ENCODE data around the gene HS2ST1.
"Not testable (repeated sequence)": the region's sequence is repeated elsewhere in the genome, so short reads cannot be mapped to it uniquely, and the experiment has no call there.

HS2ST1 gene

DNA sequence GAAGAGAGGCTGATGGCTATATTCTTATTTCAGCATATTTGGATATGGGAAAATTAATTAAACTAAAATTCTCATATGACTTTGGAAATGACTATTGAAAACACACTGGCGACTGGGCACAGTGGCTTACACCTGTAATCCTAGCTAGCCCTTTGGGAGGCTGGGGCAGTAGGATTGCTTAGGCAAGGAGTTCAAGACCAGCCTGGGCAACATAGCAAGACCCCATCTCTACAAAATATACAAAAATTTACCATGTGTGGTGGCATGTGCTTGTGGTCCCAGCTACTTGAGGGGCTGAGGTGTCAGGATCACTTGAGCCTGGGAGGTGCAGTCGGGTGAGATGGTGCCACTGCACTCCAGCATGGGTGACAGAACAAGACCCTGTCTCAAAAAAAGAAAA is 26.2 kb downstream of the HS2ST1 start:
- Mint-ChIP-seq H3K4me1 (ENCODE audit: low read depth) (peaks cover 4% of the 10 kb centered on the region), H3K27ac (no peak overlapping the region), H3K27me3 (no peaks in the 10 kb centered on the region), H3K36me3 (no peaks in the 10 kb centered on the region), H3K4me3 (no peak overlapping the region), H3K9me3 (ENCODE audit: low read depth) (no peaks in the 10 kb centered on the region)

DNA sequence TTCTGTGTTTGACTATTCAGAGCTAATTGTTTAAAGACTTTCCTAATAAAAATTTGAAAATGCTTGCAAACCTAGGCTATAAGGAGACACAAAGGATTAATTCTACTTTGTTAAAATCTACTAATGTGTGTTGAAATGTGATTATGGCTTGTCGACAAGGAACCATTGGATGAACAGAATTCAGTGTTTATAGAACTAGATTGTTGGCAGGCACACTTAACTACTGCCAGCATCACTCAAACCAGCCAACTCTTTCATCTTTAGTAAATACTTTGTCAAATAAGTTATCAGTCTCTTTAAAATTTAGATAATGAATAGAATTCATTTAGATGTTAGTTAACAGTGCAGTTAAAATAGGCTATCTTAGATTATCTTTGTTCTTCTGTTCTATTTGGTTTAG is 27.6 kb downstream of the HS2ST1 start:
- Mint-ChIP-seq H3K27me3 (no peaks in the 10 kb centered on the region), H3K9me3 (ENCODE audit: low read depth) (no peaks in the 10 kb centered on the region), H3K4me3 (no peak overlapping the region), H3K4me1 (ENCODE audit: low read depth) (peaks cover 4% of the 10 kb centered on the region), H3K27ac (no peak overlapping the region), H3K36me3 (no peaks in the 10 kb centered on the region)

DNA sequence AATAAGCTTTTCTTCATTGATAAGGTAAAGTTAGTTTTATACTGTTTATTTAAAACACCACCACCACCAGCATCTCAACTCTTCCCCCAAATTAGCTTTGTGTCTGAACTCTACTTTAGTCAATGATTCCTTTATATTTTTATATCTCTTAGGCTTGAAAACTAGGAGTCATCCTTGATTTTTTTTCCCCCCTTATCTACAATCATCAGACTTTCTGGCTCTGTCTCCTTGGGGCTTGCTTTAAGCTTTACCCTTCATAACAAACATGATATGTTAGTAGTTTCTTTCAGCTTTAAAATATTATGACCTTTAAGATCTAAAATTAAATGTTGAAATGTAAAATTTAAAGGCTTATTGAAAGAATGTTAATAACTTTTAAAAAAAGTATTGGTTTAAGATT is 28.3 kb downstream of the HS2ST1 start:
- Mint-ChIP-seq H3K4me1 (ENCODE audit: low read depth) (peaks cover 4% of the 10 kb centered on the region), H3K27ac (no peak overlapping the region), H3K9me3 (ENCODE audit: low read depth) (no peaks in the 10 kb centered on the region), H3K27me3 (no peaks in the 10 kb centered on the region), H3K36me3 (no peaks in the 10 kb centered on the region), H3K4me3 (no peak overlapping the region)

DNA sequence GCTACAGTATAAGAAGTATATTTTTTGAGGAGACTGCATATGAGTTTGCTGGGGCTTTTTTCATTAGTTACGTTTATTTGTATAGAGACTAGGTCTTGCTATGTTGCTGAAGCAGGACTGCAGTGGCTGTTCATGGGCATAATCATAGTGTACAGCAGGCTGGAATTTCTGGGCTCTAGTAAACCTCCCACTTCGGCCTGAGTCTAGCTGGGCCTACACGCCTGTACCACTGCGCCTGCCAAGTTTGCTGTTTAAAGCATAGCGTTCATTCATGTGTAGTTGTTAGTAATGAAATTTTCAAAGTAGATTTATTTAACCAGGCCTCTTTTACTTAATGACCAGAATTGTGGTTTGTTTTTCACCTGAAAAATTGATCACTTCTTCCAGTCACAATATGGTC is 33.8 kb downstream of the HS2ST1 start:
- Mint-ChIP-seq H3K4me1 (ENCODE audit: low read depth) (peaks cover 3% of the 10 kb centered on the region), H3K4me3 (no peak overlapping the region), H3K9me3 (ENCODE audit: low read depth) (no peaks in the 10 kb centered on the region), H3K27ac (no peak overlapping the region), H3K36me3 (peaks cover 2% of the 10 kb centered on the region), H3K27me3 (no peaks in the 10 kb centered on the region)

DNA sequence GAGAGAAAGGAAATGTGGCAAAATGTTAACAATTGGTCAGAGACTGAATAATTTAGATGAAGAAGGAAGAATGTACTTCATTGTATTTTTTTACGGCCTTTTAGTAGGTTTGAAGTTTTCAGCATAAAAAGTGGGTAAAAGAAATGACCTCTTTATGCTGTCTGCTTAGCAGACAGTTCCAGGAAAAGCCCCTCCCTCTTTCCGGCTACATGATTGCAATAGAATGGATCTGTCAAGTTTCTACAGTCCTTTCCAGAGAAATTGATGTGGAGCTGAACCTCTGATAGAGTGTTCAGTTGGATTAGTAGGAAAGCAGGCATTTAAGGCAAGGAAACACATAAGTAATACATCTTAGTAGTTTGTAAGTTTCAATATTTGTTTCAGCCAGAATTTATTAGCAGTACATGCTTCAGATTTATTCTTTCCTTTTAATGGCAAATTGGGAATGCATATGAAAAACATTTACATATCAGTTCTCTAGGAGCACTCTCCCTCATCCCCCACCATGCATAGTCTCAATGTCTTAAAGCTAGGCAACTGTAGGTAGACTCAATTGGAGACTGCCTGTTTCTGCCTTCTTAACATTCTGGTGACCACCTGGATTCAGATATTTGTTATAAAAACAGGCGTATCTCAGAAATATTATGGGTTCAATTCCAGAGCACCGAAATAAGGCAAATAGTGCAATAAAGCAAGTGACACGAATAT is 36.4 kb downstream of the HS2ST1 start:
- Mint-ChIP-seq H3K36me3 (peaks cover 2% of the 10 kb centered on the region), H3K4me3 (no peak overlapping the region), H3K27me3 (no peaks in the 10 kb centered on the region), H3K9me3 (ENCODE audit: low read depth) (no peaks in the 10 kb centered on the region), H3K27ac (no peak overlapping the region), H3K4me1 (ENCODE audit: low read depth) (peaks cover 11% of the 10 kb centered on the region)

DNA sequence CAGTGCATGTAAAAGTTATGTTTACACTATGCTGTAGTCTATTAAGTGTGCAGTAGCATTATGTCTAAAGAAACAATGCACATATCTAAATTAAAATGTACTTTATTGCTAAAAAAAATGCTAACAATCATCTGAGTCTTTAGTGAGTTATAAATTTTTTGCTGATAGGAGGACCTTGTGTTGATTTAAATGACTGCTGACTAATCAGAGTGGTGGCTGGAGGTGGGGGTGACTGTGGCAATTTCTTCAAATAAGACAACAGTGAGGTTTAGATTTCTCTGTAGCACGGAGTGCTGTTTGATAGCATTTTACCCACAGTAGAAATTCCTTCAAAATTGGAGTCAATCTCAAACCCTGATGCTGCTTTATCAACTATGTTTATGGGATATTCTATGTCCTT is 37.0 kb downstream of the HS2ST1 start:
- Mint-ChIP-seq H3K4me1 (ENCODE audit: low read depth) (peaks cover 14% of the 10 kb centered on the region), H3K36me3 (peaks cover 2% of the 10 kb centered on the region), H3K27me3 (no peaks in the 10 kb centered on the region), H3K27ac (no peak overlapping the region), H3K4me3 (no peak overlapping the region), H3K9me3 (ENCODE audit: low read depth) (no peaks in the 10 kb centered on the region)

DNA sequence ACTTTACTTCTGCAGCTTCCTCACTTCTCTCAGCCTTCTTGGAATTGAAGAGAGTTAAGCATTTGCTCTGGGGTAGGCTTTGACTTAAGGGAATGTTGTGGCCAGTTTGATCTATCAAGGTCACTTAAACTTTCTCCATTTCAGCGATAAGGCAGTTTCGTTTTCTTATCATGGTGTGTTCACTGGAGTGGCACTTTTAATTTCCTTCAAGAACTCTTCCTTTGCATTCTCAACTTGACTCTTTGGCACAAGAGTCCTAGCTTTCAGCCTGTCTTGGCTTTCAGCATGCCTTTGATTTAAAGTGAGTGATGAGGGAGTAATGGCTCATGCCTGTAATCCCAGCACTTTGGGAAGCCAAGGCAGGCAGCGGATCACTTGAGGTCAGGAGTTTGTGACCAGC is 38.7 kb downstream of the HS2ST1 start:
- no peak overlapping the region for H3K4me3 Mint-ChIP-seq
- no peak overlapping the region for H3K27ac Mint-ChIP-seq
- H3K4me1 Mint-ChIP-seq (ENCODE audit: low read depth): peaks cover 14% of the 10 kb centered on the region
- H3K36me3 Mint-ChIP-seq: peaks cover 3% of the 10 kb centered on the region
- H3K27me3 Mint-ChIP-seq: no peaks in the 10 kb centered on the region
- H3K9me3 Mint-ChIP-seq (ENCODE audit: low read depth): no peaks in the 10 kb centered on the region

DNA sequence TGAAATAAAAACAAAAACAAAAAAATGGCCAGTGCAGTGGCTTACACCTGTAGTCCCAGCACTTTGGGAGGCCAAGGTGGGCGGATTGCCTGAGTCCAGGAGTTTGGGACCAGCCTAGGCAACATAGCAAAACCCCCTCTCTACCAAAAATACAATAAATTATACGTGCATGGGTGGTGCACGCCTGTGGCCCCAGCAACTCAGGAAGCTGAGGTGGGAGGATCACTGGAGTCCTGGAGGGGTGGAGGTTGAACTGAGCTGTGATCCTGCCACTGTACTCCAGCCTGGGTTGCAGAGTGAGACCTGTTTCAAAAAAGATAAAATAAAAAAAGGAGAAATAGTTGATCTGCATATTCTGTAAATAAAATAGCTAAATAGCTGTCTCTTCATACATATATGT is 41.2 kb downstream of the HS2ST1 start:
- no peak overlapping the region for H3K27ac Mint-ChIP-seq
- peaks cover 8% of the 10 kb centered on the region for H3K36me3 Mint-ChIP-seq

DNA sequence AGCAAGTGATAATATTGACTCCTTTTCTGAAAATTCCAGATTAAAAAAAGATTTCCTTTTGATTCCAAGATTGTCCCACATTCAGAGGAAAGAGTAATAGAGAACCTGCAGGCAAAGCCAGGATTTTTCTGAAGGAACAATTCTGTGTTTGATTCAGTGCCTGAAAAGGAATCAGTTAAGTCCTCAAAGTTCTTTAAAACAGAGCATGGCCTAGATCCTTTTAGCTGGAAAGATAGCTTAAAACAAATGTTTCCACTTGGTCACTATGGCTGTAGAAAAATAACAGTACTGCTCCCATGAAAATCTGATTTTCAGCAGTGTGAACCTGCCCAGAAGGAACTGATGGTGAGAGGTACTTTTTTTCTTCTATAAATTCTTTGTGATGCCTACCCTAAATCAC is 41.8 kb downstream of the HS2ST1 start:
- no peak overlapping the region for H3K4me3 Mint-ChIP-seq
- H3K36me3 Mint-ChIP-seq: peaks cover 8% of the 10 kb centered on the region
- no peaks in the 10 kb centered on the region for H3K9me3 Mint-ChIP-seq (ENCODE audit: low read depth)
- no peak overlapping the region for H3K27ac Mint-ChIP-seq
- H3K4me1 Mint-ChIP-seq (ENCODE audit: low read depth): peaks cover 14% of the 10 kb centered on the region
- no peaks in the 10 kb centered on the region for H3K27me3 Mint-ChIP-seq

More for the DNA sequence above, 41.2 kb downstream of the HS2ST1 start:
- Mint-ChIP-seq H3K9me3 (ENCODE audit: low read depth) (no peaks in the 10 kb centered on the region), H3K27me3 (no peaks in the 10 kb centered on the region), H3K4me3 (no peak overlapping the region), H3K4me1 (ENCODE audit: low read depth) (peaks cover 14% of the 10 kb centered on the region)

DNA sequence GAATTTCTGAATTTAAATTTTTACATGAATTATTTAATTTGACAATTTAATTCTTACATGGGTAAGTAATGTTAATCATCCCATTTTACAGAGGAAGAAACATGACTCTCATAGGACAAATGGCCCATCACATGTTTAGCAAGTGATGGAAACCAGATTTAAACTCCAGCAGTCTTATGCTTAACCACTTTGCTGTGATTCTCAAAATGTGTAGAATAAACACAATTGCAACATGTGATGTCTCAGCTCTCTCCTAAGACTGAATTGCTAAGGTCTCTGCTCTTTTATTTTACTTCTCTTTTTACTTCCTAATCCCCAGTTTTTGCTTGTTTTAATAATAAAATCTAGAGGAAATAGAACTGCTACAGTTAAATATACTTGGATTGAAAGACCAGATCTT is 42.8 kb downstream of the HS2ST1 start:
- Mint-ChIP-seq H3K4me3 (no peak overlapping the region), H3K4me1 (ENCODE audit: low read depth) (peaks cover 14% of the 10 kb centered on the region), H3K27me3 (no peaks in the 10 kb centered on the region), H3K36me3 (peaks cover 8% of the 10 kb centered on the region), H3K9me3 (ENCODE audit: low read depth) (no peaks in the 10 kb centered on the region), H3K27ac (no peak overlapping the region)

DNA sequence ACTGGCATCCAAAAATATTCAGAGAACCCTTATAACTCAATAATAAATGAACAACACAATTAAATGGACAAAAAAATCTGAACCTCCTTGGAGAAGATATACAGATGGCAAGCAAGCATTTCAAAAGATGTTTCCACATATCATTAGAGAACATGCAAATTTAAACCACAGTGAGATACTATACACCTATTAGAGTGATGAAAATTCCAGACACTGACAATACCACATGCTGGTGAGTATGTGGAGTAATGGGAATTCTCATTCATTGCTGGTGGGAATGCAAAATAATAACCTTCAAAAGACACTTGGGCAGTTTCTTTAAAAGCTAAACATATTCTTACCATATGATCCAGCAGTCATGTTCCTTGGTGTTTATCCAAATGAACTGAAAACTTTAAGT is 46.1 kb downstream of the HS2ST1 start:
- H3K4me1 Mint-ChIP-seq (ENCODE audit: low read depth): peaks cover 3% of the 10 kb centered on the region
- no peaks in the 10 kb centered on the region for H3K9me3 Mint-ChIP-seq (ENCODE audit: low read depth)
- H3K4me3 Mint-ChIP-seq: no peak overlapping the region
- no peak overlapping the region for H3K27ac Mint-ChIP-seq
- H3K27me3 Mint-ChIP-seq: no peaks in the 10 kb centered on the region
- peaks cover 6% of the 10 kb centered on the region for H3K36me3 Mint-ChIP-seq

DNA sequence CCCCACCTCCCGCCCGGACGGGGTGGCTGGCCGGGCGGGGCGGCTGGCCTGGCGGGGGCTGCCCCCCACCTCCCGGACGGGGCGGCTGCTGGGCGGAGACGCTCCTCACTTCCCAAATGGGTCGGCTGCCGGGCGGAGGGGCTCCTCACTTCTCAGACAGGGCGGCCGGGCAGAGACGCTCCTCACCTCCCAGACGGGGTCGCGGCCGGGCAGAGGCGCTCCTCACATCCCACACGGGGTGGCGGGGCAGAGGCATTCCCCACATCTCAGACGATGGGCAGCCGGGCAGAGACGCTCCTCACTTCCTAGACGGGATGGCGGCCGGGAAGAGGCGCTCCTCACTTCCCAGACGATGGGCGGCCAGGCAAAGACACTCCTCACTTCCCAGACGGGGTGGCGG is 49.4 kb downstream of the HS2ST1 start:
- H3K9me3 Mint-ChIP-seq (ENCODE audit: low read depth); H3K4me1 Mint-ChIP-seq (ENCODE audit: low read depth); H3K36me3 Mint-ChIP-seq; H3K27me3 Mint-ChIP-seq; H3K4me3 Mint-ChIP-seq; H3K27ac Mint-ChIP-seq: not testable (repeated sequence)

DNA sequence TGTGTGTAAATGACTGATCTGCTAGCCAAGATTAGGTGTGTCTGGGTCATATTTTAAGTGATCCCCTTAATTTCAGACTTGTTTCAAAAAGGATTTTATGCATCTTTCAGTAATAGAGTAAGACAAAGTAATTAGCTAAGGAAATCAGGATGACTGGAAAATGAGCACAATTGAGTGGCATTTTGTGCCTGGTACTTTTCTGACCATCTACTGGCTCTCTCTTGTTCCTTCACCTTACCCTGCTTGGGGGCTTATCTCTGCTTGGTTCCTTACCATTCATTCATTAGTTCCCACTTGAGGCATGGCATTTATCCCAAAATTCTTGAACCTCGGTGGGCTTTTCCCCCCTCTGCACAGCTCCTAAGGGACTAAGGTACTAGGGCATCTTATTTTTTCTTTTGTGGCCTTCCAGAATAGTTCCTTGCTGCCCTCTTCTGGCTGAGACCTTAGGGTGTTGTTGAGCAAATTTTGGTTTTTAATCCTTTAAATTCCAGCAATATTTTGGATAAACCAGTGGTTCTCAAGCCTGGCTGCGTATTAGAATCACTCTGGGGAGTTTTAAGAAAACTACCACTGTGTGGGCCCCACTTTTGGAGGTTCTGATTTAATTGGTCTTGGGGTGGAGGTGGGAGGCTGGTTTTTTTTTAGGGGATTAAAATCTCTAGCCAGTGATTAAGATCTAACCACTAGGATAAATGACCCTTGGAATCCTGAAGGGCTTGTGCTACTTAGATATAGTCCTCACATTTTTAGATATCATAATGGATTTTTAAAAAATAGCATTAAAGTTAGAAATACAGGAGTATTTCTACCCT is 50.8 kb downstream of the HS2ST1 start:
- Mint-ChIP-seq H3K36me3 (no peaks in the 10 kb centered on the region), H3K27ac (no peak overlapping the region), H3K9me3 (ENCODE audit: low read depth) (no peaks in the 10 kb centered on the region), H3K4me1 (ENCODE audit: low read depth) (no peaks in the 10 kb centered on the region), H3K4me3 (no peak overlapping the region), H3K27me3 (no peaks in the 10 kb centered on the region)

DNA sequence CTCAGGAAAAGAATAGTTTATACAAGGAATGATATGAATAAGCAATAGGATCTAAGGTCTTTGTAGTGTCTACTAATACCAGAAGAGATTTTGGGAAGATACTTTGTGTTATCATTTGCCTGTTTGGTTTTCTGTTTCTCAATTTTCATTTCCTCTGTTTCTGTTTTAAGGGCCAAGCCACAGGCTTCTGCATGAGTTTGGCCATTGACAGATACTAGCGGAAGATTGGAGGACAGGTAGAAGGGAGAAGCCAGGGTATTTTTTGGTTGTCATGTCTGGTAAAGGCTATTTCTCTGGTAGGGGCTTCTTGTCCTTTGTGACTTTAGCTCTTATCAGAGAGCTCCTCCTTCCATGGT is 51.4 kb downstream of the HS2ST1 start:
- Mint-ChIP-seq H3K27me3 (no peaks in the 10 kb centered on the region), H3K4me3 (no peak overlapping the region)

DNA sequence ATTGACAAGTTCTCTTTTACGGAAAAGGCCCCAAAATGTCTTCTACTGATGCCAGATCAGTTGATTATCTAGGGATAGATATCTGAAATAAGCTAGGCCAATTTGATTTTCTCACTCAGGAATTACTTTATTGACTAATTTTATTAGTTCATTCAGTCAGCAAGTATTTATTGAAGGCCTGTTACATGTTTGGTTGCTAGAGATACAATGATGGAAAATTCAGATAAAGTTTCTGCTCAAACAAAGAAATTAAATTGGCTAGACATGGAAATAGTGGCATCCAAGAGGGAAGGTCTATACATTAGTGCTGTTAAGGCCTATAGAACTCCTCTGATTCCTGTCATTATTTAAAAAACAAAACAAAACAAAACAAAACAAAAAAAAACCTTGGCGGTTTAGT is 56.5 kb downstream of the HS2ST1 start:
- H3K4me3 Mint-ChIP-seq: no peak overlapping the region
- no peak overlapping the region for H3K27ac Mint-ChIP-seq
- no peaks in the 10 kb centered on the region for H3K27me3 Mint-ChIP-seq
- peaks cover 10% of the 10 kb centered on the region for H3K4me1 Mint-ChIP-seq (ENCODE audit: low read depth)
- H3K36me3 Mint-ChIP-seq: no peaks in the 10 kb centered on the region
- no peaks in the 10 kb centered on the region for H3K9me3 Mint-ChIP-seq (ENCODE audit: low read depth)

More for the DNA sequence above, 51.4 kb downstream of the HS2ST1 start:
- H3K9me3 Mint-ChIP-seq (ENCODE audit: low read depth): no peaks in the 10 kb centered on the region
- H3K4me1 Mint-ChIP-seq (ENCODE audit: low read depth): no peaks in the 10 kb centered on the region
- no peak overlapping the region for H3K27ac Mint-ChIP-seq
- H3K36me3 Mint-ChIP-seq: no peaks in the 10 kb centered on the region

DNA sequence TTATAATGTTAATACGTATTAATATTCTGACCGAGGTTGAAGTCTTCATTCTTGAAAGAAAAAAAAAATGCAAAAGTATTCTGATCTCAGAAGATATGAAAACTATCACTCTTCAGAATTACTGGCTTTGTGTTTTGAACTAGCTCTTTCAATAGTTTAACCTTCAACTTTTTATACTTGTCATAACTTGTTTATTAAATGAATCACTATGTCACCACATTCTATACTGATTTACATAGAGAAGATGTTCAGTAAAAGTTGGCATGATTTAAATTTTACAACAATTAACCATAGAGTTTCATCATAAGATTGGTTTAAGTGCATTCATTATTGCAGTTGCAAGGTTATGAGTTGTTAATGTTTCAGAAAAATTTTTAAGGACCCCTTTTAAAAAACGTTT is 57.3 kb downstream of the HS2ST1 start:
- H3K36me3 Mint-ChIP-seq: no peaks in the 10 kb centered on the region
- H3K4me1 Mint-ChIP-seq (ENCODE audit: low read depth): peaks cover 10% of the 10 kb centered on the region
- H3K9me3 Mint-ChIP-seq (ENCODE audit: low read depth): no peaks in the 10 kb centered on the region
- H3K27ac Mint-ChIP-seq: no peak overlapping the region
- no peak overlapping the region for H3K4me3 Mint-ChIP-seq
- H3K27me3 Mint-ChIP-seq: no peaks in the 10 kb centered on the region
